ENCODE results near the gene MED26.

The MED26 gene

DNA sequence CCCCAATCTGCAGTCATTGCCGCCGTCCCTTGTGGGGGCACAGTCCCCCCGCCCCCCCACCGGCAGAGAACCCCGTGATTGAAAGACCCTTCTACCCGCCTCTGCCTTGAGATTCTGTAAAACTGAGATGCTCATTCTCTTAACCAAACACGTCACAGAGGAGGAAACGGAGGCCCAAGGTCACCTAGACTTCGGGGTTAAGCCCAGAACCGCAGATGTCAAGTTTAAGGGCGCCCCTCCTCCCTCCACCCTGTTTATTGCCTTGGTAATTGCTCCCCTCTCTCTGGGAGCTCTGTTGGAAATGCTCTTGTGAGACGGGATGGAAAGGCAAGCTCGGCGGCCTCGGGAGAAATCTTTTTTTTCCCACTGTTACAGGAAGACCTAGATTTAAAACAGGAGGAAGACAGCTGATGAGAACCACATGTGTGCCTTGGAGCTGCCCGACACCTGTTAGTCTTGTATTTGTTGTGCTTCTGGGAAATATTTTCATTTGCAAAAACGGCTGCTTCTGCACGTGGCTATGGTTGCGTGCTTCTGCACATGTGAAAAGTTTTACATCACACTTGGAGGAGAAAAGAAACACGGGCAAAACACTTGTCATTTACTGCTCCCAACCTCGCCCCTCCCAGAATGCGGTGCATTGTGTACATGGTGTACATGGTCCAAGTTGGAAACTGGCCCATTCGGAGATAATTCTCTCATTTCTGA, 1.1 kb upstream of the MED26 start:
- Mint-ChIP-seq H3K9me3 (no peaks in the 10 kb centered on the region), H3K27ac (peak overlapping the region; percentile 99), H3K4me1 (peaks cover 51% of the 10 kb centered on the region), H3K36me3 (peaks cover 41% of the 10 kb centered on the region), H3K27me3 (peaks cover 4% of the 10 kb centered on the region), H3K4me3 (peak overlapping the region; percentile 98)
- CTCF ChIA-PET = interaction anchor here (0.7 kb wide), 1 partner anchor 17 kb away, joined by 3 read pairs; no protein-coding TSS in a partner anchor
- DNase-seq = no peak

DNA sequence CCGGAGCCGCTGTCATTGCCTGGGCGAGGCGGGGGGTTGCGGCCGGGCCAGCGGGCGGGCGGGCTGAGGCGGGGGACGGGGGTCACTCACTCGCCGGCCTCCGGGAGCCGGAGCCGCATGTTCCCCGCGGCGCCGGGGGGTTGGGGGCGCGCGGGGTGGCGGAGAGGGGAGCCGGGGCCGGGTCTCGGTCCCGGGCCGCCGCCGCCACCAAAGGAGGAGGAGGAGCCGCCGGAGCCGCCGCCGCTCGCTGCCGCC, 149 bp downstream of the MED26 start:
- peak overlapping the region; percentile 77 for H3K27ac Mint-ChIP-seq
- no peak for DNase-seq
- H3K4me3 Mint-ChIP-seq = peak overlapping the region; percentile 98
- no peaks in the 10 kb centered on the region for H3K9me3 Mint-ChIP-seq
- H3K36me3 Mint-ChIP-seq = peaks cover 41% of the 10 kb centered on the region
- peaks cover 53% of the 10 kb centered on the region for H3K4me1 Mint-ChIP-seq
- CTCF ChIA-PET = interaction anchor here (0.9 kb wide), 2 partner anchors 40 to 61 kb away, joined by 3 to 4 read pairs; no protein-coding TSS in a partner anchor
- peaks cover 4% of the 10 kb centered on the region for H3K27me3 Mint-ChIP-seq

- H3K4me1 Mint-ChIP-seq = peaks cover 53% of the 10 kb centered on the region
- H3K9me3 Mint-ChIP-seq = no peaks in the 10 kb centered on the region
- peaks cover 41% of the 10 kb centered on the region for H3K36me3 Mint-ChIP-seq
- H3K4me3 Mint-ChIP-seq = peak overlapping the region; percentile 91
- peak; percentile 34 for DNase-seq
- CTCF ChIA-PET = interaction anchor here (0.9 kb wide), 2 partner anchors 40 to 60 kb away, joined by 3 to 4 read pairs; no protein-coding TSS in a partner anchor
- H3K27me3 Mint-ChIP-seq = peaks cover 4% of the 10 kb centered on the region
- peak overlapping the region; percentile 93 for H3K27ac Mint-ChIP-seq
Observed at GRCh38 chr19:16627193-16627927, 644 bp downstream of the MED26 start.

DNA sequence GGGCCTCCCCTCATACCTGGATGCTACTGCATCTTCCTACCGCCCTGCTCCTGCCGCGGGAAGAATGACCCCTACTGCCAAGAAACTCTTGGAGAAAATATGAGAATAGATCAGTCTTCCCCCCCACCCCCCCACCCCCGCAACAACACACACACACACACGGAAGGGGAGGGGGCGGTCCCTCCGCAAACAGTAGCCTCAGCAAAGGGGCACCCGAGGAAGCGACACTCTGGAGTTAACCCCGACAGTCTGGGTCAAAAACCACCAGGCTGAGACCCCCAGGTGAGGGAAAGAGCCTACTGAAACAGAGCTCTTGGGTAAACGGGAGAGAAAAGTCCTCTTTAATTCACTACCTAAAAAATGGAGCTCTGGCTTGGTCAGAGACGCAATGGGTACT, 1.2 kb downstream of the MED26 start:
- peak overlapping the region; percentile 93 for H3K27ac Mint-ChIP-seq
- H3K27me3 Mint-ChIP-seq = peaks cover 4% of the 10 kb centered on the region
- DNase-seq = peak; percentile 32
- H3K4me1 Mint-ChIP-seq = peaks cover 49% of the 10 kb centered on the region
- CTCF ChIA-PET = interaction anchor here (0.9 kb wide), 1 partner anchor 9 kb away, joined by 3 read pairs; no protein-coding TSS in a partner anchor
- peak overlapping the region; percentile 91 for H3K4me3 Mint-ChIP-seq
- H3K36me3 Mint-ChIP-seq = peaks cover 36% of the 10 kb centered on the region
- no peaks in the 10 kb centered on the region for H3K9me3 Mint-ChIP-seq

- DNase-seq = no peak
- H3K4me3 Mint-ChIP-seq = no peak overlapping the region
- H3K27ac Mint-ChIP-seq = peak overlapping the region; percentile 35
- H3K36me3 Mint-ChIP-seq = peaks cover 26% of the 10 kb centered on the region
- peaks cover 4% of the 10 kb centered on the region for H3K27me3 Mint-ChIP-seq
- no peaks in the 10 kb centered on the region for H3K9me3 Mint-ChIP-seq
- CTCF ChIA-PET = interaction anchor here (0.9 to 1.4 kb wide), 2 partner anchors 8 to 13 kb away, joined by 3 to 5 read pairs; no protein-coding TSS in a partner anchor
- peaks cover 44% of the 10 kb centered on the region for H3K4me1 Mint-ChIP-seq
Observed at GRCh38 chr19:16625163-16625958, 2.6 kb downstream of the MED26 start.

DNA sequence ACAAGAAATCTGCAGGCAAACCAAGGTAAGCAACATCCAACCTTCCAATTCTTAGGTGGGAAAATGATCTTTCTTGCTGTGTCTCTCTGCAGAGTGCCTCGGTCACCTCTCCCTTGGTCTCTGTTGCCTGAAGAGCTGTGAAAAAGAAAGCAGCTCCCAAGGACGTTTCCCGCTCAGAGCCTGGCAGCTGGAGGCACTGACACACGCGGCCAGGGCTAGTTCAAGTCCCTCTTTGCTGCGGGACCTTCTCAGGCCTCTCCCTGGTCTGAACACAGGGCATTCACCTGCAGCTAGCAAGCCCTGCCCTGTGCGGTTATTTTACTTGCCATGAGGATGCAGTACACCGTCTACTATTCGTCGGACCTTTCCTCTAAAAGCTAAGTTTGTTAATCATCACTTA, 3.8 kb downstream of the MED26 start:
- Mint-ChIP-seq H3K9me3 (no peaks in the 10 kb centered on the region), H3K4me1 (peaks cover 33% of the 10 kb centered on the region), H3K27me3 (peaks cover 4% of the 10 kb centered on the region), H3K36me3 (peaks cover 23% of the 10 kb centered on the region), H3K27ac (no peak overlapping the region), H3K4me3 (no peak overlapping the region)
- no peak for DNase-seq
- CTCF ChIA-PET = interaction anchor here (1.4 kb wide), 1 partner anchor 12 kb away, joined by 5 read pairs; no protein-coding TSS in a partner anchor

DNA sequence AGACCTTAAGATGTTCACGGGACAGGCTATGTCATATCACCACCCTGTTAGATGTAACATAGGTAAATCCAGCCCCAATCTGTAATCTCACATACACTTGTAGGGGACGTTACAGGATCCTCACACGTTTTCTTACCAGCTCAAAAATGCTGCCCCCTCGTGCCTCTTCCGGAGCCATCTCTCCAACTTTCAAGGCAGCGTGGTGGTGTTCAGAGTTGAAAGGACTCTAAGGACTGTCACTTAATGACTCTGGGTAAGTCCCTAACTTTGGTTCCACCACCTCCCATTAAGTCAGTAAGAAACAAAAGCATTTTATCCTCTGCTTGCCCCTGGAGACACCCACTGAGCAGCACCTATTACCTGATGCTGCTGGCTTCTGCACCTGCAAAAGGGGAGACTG, 4.4 kb downstream of the MED26 start:
- CTCF ChIA-PET = no interaction called here
- H3K27ac Mint-ChIP-seq = no peak overlapping the region
- peaks cover 4% of the 10 kb centered on the region for H3K27me3 Mint-ChIP-seq
- peaks cover 31% of the 10 kb centered on the region for H3K4me1 Mint-ChIP-seq
- DNase-seq = no peak
- no peak overlapping the region for H3K4me3 Mint-ChIP-seq
- no peaks in the 10 kb centered on the region for H3K9me3 Mint-ChIP-seq
- peaks cover 20% of the 10 kb centered on the region for H3K36me3 Mint-ChIP-seq

DNA sequence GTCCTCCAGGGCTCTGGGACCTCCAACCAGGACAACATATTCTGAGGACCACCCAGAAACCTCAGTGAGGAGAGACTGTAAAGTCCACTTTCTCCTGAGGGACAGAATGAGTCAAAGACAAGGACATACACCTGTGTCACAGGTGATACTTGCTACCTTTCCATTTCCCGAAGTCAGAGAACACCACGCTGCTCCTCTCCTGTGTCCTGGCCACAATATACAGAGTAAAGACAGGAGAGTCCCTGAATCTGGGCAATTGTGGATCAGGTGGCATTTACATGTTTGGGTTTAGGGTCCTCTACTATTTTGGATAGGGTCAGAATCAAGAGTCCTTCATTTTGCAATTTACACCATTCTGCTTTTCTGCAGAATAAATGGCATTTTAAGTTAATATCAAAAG, 4.9 kb downstream of the MED26 start:
- H3K4me3 Mint-ChIP-seq = no peak overlapping the region
- H3K9me3 Mint-ChIP-seq = no peaks in the 10 kb centered on the region
- peaks cover 20% of the 10 kb centered on the region for H3K36me3 Mint-ChIP-seq
- no peaks in the 10 kb centered on the region for H3K27me3 Mint-ChIP-seq
- CTCF ChIA-PET = no interaction called here
- peaks cover 33% of the 10 kb centered on the region for H3K4me1 Mint-ChIP-seq
- DNase-seq = no peak
- no peak overlapping the region for H3K27ac Mint-ChIP-seq

DNA sequence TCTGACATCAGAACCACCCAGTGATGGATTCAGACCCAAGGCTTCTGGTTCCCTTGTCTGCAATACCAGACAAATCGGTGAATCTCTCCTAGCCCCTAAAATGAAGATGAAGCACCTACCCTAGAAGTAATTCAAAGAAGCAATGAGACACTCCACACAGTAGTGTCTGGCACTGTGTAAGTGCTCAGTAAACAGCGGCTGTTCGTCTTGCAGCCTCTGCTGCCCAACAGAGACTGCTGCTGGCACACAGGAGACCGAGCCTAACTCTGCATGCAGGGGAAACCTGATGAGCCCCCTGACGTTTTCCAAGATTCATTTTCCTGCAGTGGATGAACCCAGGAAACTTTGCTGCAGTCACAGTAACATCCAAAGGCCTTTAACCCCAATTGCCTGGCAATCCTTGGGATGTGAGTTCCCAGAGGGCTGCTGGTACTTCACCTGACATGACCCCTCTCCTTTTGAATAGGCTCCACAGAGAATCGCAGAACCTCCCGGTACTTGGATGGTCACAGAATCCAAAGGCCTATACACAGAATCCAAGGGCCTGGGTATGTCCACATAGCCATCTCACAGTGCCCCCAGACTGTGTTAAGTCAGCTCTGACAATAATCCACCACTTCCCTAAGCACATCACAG, 6.7 kb downstream of the MED26 start:
- peaks cover 11% of the 10 kb centered on the region for H3K36me3 Mint-ChIP-seq
- no peaks in the 10 kb centered on the region for H3K27me3 Mint-ChIP-seq
- H3K27ac Mint-ChIP-seq = peak overlapping the region; percentile 35
- H3K9me3 Mint-ChIP-seq = no peaks in the 10 kb centered on the region
- no peak overlapping the region for H3K4me3 Mint-ChIP-seq
- CTCF ChIA-PET = no interaction called here
- no peak for DNase-seq
- peaks cover 36% of the 10 kb centered on the region for H3K4me1 Mint-ChIP-seq

DNA sequence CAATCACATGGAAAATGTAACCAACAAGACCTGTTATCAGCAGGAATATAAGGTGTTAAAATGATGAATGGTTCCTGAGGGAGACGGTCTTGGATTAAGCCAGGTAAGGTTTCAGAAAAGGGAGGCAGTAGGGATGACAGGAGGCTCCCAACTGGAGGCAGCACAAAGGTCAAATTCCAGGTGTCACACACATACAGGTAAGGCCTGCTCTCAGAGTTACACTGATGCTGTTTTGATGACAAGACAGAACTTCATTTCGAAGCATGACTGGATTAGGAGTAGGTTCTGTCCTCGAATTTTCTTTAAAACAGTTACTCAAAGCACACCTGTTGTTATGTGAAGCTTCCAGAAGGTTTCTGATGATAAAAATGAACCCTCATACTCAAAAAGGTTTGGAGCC, 7.4 kb downstream of the MED26 start:
- DNase-seq = no peak
- Mint-ChIP-seq H3K36me3 (peaks cover 6% of the 10 kb centered on the region), H3K27ac (no peak overlapping the region), H3K27me3 (no peaks in the 10 kb centered on the region), H3K4me1 (peaks cover 36% of the 10 kb centered on the region), H3K9me3 (no peaks in the 10 kb centered on the region), H3K4me3 (no peak overlapping the region)
- CTCF ChIA-PET = no interaction called here

GRCh38 chr19:16620018-16620417, 8.0 kb downstream of the MED26 start:
- H3K4me1 Mint-ChIP-seq = peaks cover 36% of the 10 kb centered on the region
- CTCF ChIA-PET = no interaction called here
- H3K27me3 Mint-ChIP-seq = no peaks in the 10 kb centered on the region
- no peak overlapping the region for H3K4me3 Mint-ChIP-seq
- no peak for DNase-seq
- no peaks in the 10 kb centered on the region for H3K9me3 Mint-ChIP-seq
- no peak overlapping the region for H3K27ac Mint-ChIP-seq
- H3K36me3 Mint-ChIP-seq = peaks cover 3% of the 10 kb centered on the region

- no peak overlapping the region for H3K27ac Mint-ChIP-seq
- no peak overlapping the region for H3K4me3 Mint-ChIP-seq
- H3K27me3 Mint-ChIP-seq = no peaks in the 10 kb centered on the region
- H3K4me1 Mint-ChIP-seq = peaks cover 36% of the 10 kb centered on the region
- H3K9me3 Mint-ChIP-seq = no peaks in the 10 kb centered on the region
- no peak for DNase-seq
- CTCF ChIA-PET = no interaction called here
- peaks cover 3% of the 10 kb centered on the region for H3K36me3 Mint-ChIP-seq
Observed at GRCh38 chr19:16619457-16619856, 8.5 kb downstream of the MED26 start.

- Mint-ChIP-seq H3K9me3 (no peaks in the 10 kb centered on the region), H3K27ac (no peak overlapping the region)
- CTCF ChIA-PET = interaction anchor here (1.4 kb wide), 1 partner anchor 8 kb away, joined by 3 read pairs; no protein-coding TSS in a partner anchor
Observed at GRCh38 chr19:16618248-16618647, 9.8 kb downstream of the MED26 start.

DNA sequence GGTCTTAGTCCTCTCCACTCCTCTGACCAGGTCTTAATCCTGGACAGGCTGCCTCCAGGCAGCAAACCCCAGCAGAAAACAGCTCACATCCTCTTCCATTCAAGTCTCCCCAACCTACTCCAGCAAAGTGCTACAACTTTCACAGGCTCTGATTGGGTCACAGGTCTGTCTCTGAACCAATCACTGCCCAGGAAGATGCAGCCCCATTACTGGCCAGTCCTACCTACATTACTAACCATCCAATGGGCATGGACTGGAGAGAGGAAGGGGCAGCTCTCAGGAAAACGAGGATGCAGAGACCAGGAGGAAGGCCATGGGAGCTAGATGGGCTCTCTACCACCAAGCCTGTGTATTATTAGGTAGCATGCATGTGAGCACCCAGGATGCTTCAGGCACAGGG, 12.2 kb downstream of the MED26 start:
- no peak for DNase-seq
- no peak overlapping the region for H3K4me3 Mint-ChIP-seq
- CTCF ChIA-PET = no interaction called here
- H3K36me3 Mint-ChIP-seq = no peaks in the 10 kb centered on the region
- H3K9me3 Mint-ChIP-seq = no peaks in the 10 kb centered on the region
- peak overlapping the region; percentile 68 for H3K27ac Mint-ChIP-seq
- peaks cover 56% of the 10 kb centered on the region for H3K4me1 Mint-ChIP-seq
- no peaks in the 10 kb centered on the region for H3K27me3 Mint-ChIP-seq

More at GRCh38 chr19:16618248-16618647, 9.8 kb downstream of the MED26 start:
- H3K27me3 Mint-ChIP-seq = no peaks in the 10 kb centered on the region
- H3K4me1 Mint-ChIP-seq = peaks cover 38% of the 10 kb centered on the region
- no peak overlapping the region for H3K4me3 Mint-ChIP-seq
- no peak for DNase-seq
- peaks cover 2% of the 10 kb centered on the region for H3K36me3 Mint-ChIP-seq

All from activated naive CD4-positive, alpha-beta T cell treated with anti-CD3 and anti-CD28 coated beads, Interleukin-2, amount 10 ng/mL, durations not matched to agents 7 days and 5 days (primary cell).